Kasumi-1 (cell line): ENCODE results near the gene HEBP1.

Source experiments
- DNase-seq, 2 experiments: peaks; one replicate each; lab custom pipeline; 2025; lab: John Stamatoyannopoulos, UW

The HEBP1 gene

GRCh38 chr12:13023811-13024530, 23.9 kb upstream of the HEBP1 start:
- peak; percentile 27 to 35 for DNase-seq

- DNase-seq: no peak
Observed at GRCh38 chr12:13022851-13023271, 22.8 kb upstream of the HEBP1 start.

- no peak for DNase-seq
Observed at GRCh38 chr12:13011098-13011497, 11.0 kb upstream of the HEBP1 start.

- DNase-seq: no peak
Observed at GRCh38 chr12:13008741-13009380, 8.8 kb upstream of the HEBP1 start.

- DNase-seq: no peak
Observed at GRCh38 chr12:13007496-13008233, 7.6 kb upstream of the HEBP1 start.

- no peak for DNase-seq
Observed at GRCh38 chr12:13005649-13006048, 5.6 kb upstream of the HEBP1 start.

- DNase-seq: no peak
Observed at GRCh38 chr12:13004986-13005385, 4.9 kb upstream of the HEBP1 start.

- no peak for DNase-seq
Observed at GRCh38 chr12:13004361-13004760, 4.3 kb upstream of the HEBP1 start.

GRCh38 chr12:13002301-13003097, 2.4 kb upstream of the HEBP1 start:
- DNase-seq: no peak

GRCh38 chr12:13001775-13002040, 1.6 kb upstream of the HEBP1 start:
- no peak for DNase-seq

- DNase-seq: peak; percentile 6 to 13
Observed at GRCh38 chr12:13000925-13001774, 1.1 kb upstream of the HEBP1 start.

- no peak for DNase-seq
Observed at GRCh38 chr12:13000616-13000924, 505 bp upstream of the HEBP1 start.

GRCh38 chr12:12999271-12999958, 650 bp downstream of the HEBP1 start:
- DNase-seq: no peak

- DNase-seq: no peak
Observed at GRCh38 chr12:12998248-12998647, 1.8 kb downstream of the HEBP1 start.

- DNase-seq: no peak
Observed at GRCh38 chr12:12997734-12998133, 2.3 kb downstream of the HEBP1 start.

GRCh38 chr12:12997156-12997555, 2.9 kb downstream of the HEBP1 start:
- DNase-seq: no peak

GRCh38 chr12:12996209-12996608, 3.9 kb downstream of the HEBP1 start:
- no peak for DNase-seq

GRCh38 chr12:12995088-12995487, 5.0 kb downstream of the HEBP1 start:
- no peak for DNase-seq

- DNase-seq: no peak
Observed at GRCh38 chr12:12993367-12993766, 6.7 kb downstream of the HEBP1 start.

GRCh38 chr12:12992418-12993130, 7.5 kb downstream of the HEBP1 start:
- DNase-seq: peak; percentile 1 to 8
